ENCODE measurements around the gene SLC9A6.
A peak's percentile ranks its signal among the peaks of the same experiment; 100 is the strongest.
"Not testable (repeated sequence)": the region's sequence is repeated elsewhere in the genome, so short reads cannot be mapped to it uniquely, and the experiment has no call there.

Gene SLC9A6

DNA sequence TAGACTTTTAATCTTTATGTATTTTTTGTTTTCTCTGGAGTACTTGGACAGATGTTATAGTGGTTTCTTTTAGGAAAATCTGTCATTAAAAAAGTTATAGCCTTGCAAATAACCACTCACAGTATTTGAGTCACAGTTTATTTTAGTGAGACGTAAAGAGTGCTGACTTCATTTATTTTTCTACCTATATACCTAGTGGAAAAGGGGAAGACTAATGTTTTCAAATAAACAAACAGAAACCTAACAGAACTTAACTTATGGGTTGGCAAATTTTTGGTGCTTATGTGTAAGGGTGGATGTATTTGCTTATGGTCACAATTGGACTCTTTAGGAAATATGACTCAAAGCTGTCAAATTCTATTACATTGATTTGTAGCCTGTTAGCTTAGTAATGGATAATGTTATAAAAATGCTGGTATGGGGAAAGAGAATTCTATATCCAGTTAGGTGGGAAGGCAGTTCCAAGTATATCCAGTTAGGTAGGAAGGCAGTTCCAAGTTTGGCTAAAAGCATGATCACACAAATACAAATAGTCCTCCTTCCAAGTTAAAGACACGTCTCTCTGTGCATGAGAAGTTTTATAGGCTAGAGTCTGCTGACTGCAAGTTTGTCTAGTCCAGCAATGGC, 61.9 kb downstream of the SLC9A6 start:
- peaks cover 17% of the 10 kb centered on the region for H3K4me1 Mint-ChIP-seq
- peaks cover 11% of the 10 kb centered on the region for H3K36me3 Mint-ChIP-seq (ENCODE audit: low read depth)
- no peaks in the 10 kb centered on the region for H3K27me3 Mint-ChIP-seq (ENCODE audit: low read depth)
- peak overlapping the region in 1 of 3 experiments; percentile 32 for H3K4me3 Mint-ChIP-seq
- H3K27ac Mint-ChIP-seq = peak overlapping the region; percentile 75 to 89 (median 75)
- TF ChIP-seq, protein P1, sequence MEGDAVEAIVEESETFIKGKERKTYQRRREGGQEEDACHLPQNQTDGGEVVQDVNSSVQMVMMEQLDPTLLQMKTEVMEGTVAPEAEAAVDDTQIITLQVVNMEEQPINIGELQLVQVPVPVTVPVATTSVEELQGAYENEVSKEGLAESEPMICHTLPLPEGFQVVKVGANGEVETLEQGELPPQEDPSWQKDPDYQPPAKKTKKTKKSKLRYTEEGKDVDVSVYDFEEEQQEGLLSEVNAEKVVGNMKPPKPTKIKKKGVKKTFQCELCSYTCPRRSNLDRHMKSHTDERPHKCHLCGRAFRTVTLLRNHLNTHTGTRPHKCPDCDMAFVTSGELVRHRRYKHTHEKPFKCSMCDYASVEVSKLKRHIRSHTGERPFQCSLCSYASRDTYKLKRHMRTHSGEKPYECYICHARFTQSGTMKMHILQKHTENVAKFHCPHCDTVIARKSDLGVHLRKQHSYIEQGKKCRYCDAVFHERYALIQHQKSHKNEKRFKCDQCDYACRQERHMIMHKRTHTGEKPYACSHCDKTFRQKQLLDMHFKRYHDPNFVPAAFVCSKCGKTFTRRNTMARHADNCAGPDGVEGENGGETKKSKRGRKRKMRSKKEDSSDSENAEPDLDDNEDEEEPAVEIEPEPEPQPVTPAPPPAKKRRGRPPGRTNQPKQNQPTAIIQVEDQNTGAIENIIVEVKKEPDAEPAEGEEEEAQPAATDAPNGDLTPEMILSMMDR (IDR thresholded peaks at IDR 0.05; ENCODE audit: unreplicated experiment in 3 of 3) = no peak
- H3K9me3 Mint-ChIP-seq = peaks cover 11% of the 10 kb centered on the region

DNA sequence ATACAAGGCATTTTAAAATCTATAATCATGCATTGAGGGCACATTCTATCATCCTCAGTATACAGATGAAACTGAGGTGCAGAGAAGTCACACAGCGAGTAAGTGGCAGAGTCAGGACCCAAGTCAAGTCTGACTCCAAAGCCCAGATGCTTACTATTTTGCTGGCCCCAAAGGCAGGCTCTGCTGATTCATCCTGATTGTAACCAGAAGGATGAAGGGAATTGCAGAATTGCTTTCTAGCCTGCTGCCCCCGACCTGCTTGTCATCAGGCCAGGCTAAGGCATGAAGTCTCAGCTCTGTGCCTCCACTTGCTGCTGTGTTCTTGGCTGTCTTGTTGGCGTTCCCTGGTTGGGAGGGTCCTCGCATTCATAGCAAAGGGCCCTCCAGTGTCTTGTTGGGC, 62.7 kb downstream of the SLC9A6 start:
- TF ChIP-seq, protein P1 (IDR thresholded peaks at IDR 0.05; ENCODE audit: unreplicated experiment in 3 of 3) = no peak
- no peaks in the 10 kb centered on the region for H3K27me3 Mint-ChIP-seq (ENCODE audit: low read depth)
- peaks cover 12% of the 10 kb centered on the region for H3K9me3 Mint-ChIP-seq
- H3K36me3 Mint-ChIP-seq (ENCODE audit: low read depth) = peaks cover 11% of the 10 kb centered on the region
- peaks cover 17% of the 10 kb centered on the region for H3K4me1 Mint-ChIP-seq
- H3K4me3 Mint-ChIP-seq = no peak overlapping the region
- peak overlapping the region in 1 of 3 experiments; percentile 89 for H3K27ac Mint-ChIP-seq

DNA sequence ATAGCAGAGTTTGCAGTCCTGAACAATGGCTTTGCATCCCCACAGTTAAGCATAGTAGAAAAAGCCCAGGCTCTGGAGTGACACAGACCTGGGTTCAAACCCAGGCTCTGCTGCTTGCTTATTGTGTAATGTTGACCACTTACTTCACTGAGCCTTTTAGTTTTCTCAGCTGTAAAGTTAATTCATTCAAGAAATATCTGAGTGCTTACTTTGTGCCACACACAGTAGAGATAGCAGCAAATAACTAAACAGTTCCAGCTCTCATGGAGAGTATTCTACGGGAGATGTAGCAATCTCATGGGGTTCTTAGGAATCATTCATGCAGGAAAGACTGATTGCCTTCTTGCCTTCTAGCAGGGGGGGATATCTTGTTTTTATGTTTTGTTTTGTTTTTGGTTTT, 63.2 kb downstream of the SLC9A6 start:
- no peaks in the 10 kb centered on the region for H3K27me3 Mint-ChIP-seq (ENCODE audit: low read depth)
- peaks cover 17% of the 10 kb centered on the region for H3K4me1 Mint-ChIP-seq
- peaks cover 11% of the 10 kb centered on the region for H3K36me3 Mint-ChIP-seq (ENCODE audit: low read depth)
- TF ChIP-seq, protein P1 (IDR thresholded peaks at IDR 0.05; ENCODE audit: unreplicated experiment in 3 of 3) = no peak
- H3K9me3 Mint-ChIP-seq = peaks cover 12% of the 10 kb centered on the region
- no peak overlapping the region for H3K4me3 Mint-ChIP-seq
- no peak overlapping the region for H3K27ac Mint-ChIP-seq

DNA sequence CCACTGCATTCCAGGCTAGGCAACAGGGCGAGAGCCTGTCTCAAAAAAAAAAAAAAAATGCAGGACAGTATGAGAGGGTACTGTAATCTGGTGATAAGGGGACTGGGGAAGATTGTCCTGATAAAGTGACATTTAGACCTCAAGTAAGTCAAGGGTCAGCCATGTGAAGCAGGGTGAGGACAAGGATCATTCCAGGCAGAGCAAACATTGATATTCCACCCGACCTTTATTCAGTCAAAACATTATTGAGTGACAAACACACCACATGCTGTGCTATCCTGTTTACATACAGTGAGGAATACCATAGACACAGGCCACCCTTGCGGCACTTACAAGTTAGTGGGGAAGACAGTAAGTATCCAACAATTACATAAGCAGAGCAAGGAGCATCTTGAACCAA, 64.4 kb downstream of the SLC9A6 start:
- H3K27ac Mint-ChIP-seq = no peak overlapping the region
- H3K9me3 Mint-ChIP-seq = peaks cover 12% of the 10 kb centered on the region
- H3K4me3 Mint-ChIP-seq = no peak overlapping the region
- peaks cover 3% of the 10 kb centered on the region for H3K36me3 Mint-ChIP-seq (ENCODE audit: low read depth)
- TF ChIP-seq, protein P1 (IDR thresholded peaks at IDR 0.05; ENCODE audit: unreplicated experiment in 3 of 3) = no peak
- H3K27me3 Mint-ChIP-seq (ENCODE audit: low read depth) = no peaks in the 10 kb centered on the region
- peaks cover 17% of the 10 kb centered on the region for H3K4me1 Mint-ChIP-seq

DNA sequence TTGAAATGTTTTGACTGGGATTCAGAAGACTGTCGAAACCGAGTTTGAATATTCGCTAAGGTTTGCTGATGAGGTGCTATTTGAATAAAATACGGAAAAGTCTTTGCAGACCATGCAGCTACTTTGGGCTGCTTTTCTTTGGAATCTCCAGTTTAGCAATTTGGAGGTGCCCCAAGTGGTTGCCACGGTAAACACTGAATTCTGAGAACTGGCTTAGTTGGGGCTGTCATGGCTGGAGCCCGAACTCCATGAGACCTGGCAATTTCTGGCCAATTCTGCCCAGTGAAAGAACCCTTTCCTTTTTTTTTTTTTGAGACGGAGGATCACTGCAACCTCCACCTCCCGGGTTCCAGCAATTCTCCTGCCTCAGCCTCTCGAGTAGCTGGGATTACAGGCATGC, 65.6 kb downstream of the SLC9A6 start:
- Mint-ChIP-seq H3K4me1 (peaks cover 17% of the 10 kb centered on the region), H3K9me3 (peaks cover 12% of the 10 kb centered on the region)
- not testable (repeated sequence) for H3K27ac Mint-ChIP-seq; H3K36me3 Mint-ChIP-seq (ENCODE audit: low read depth); H3K27me3 Mint-ChIP-seq (ENCODE audit: low read depth); H3K4me3 Mint-ChIP-seq

DNA sequence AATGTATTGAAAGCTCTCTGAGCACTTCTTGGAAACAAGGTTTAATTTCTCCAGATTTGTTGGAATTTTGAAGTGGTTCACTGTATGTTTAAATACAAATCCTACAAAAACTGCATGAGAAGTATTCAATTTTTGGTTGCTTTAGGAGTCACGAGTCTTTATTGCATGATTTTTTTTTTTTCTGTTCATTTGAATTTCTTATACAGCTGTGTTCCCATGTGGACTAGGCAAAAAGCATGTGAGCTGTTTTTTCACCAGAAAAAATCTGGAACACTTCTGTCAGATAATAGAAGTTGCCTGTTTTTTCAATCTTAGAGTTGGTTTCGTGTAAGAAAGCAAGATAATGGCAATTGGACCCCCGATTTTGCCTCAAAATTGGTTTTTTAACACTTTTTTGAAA, 66.4 kb downstream of the SLC9A6 start:
- H3K27me3 Mint-ChIP-seq (ENCODE audit: low read depth) = no peaks in the 10 kb centered on the region
- H3K27ac Mint-ChIP-seq = no peak overlapping the region
- TF ChIP-seq, protein P1 (IDR thresholded peaks at IDR 0.05; ENCODE audit: unreplicated experiment in 3 of 3) = no peak
- peaks cover 12% of the 10 kb centered on the region for H3K9me3 Mint-ChIP-seq
- peaks cover 10% of the 10 kb centered on the region for H3K4me1 Mint-ChIP-seq
- H3K36me3 Mint-ChIP-seq (ENCODE audit: low read depth) = no peaks in the 10 kb centered on the region
- no peak overlapping the region for H3K4me3 Mint-ChIP-seq
